Panc1 (cell line): ENCODE results near the gene PLEKHF1. TPM values are rescaled to one million over a fixed set of nuclear protein-coding genes. Genes with fewer than 3 reads are reported as not detected.
A peak's percentile ranks its signal among the peaks of the same experiment; 100 is the strongest.

Source experiments
- ATAC-seq: fragments of 200-7000 bp; cut with Tn5 transposase; 2 replicates; pipeline ENCODE4 v1.9.1; 2020; ENCODE audit warnings: mild to moderate bottlenecking, moderate library complexity
- BruUV-seq: library from RNA; stranded (reverse); fragments of 400-500 nt; replicated peaks from 2 replicates; lab custom pipeline; 2021; lab: Mats Ljungman, UMichigan
- CTCF ChIA-PET: fragments of 300-600 bp; sonication (Branson Sonifier 250); formaldehyde crosslinking; loops from one replicate; lab custom pipeline; 2022; ENCODE audit warnings: antibody characterized with exemption; lab: Charles Lee
- POLR2A ChIA-PET: fragments of 300-600 bp; sonication (Branson Sonifier 250); formaldehyde crosslinking; loops from one replicate; lab custom pipeline; 2022; ENCODE audit warnings: antibody characterized with exemption; lab: Charles Lee
- DNase-seq: peaks from one replicate; pipeline ENCODE4 v3.0.0-alpha.2; 2010; ENCODE audit warnings: low read depth, low spot score
- H3K27ac ChIP-seq: 2 replicates; pipeline ENCODE4 v1.5.1; 2011; ENCODE audit warnings: mild to moderate bottlenecking, low read length, inconsistent platforms
- H3K27me3 ChIP-seq: fragments of 200-500 bp; sonication (Bioruptor generic); 2 replicates; pipeline ENCODE4 v1.6.0; 2014; ENCODE audit warnings: low read length, inconsistent platforms; ENCODE audit not compliant: control insufficient read depth, insufficient read depth
- H3K36me3 ChIP-seq: fragments of 200-500 bp; sonication (Bioruptor generic); 2 replicates; pipeline ENCODE4 v1.5.1; 2014; ENCODE audit warnings: inconsistent platforms, mild to moderate bottlenecking, low read length, moderate library complexity; ENCODE audit not compliant: control insufficient read depth, insufficient read depth
- H3K4me1 ChIP-seq: 2 replicates; pipeline ENCODE4 v1.5.1; 2011; ENCODE audit warnings: inconsistent platforms, mild to moderate bottlenecking, low read length, moderate library complexity; ENCODE audit not compliant: control insufficient read depth, insufficient read depth
- H3K4me3 ChIP-seq, 2 experiments: 2 replicates each; pipeline ENCODE4 v1.5.1; 2011 to 2012; ENCODE audit warnings: low read depth in 2 of 2, low read length in 2 of 2, mild to moderate bottlenecking in 2 of 2, inconsistent platforms in 1 of 2, moderate library complexity in 1 of 2
- H3K9me3 ChIP-seq: fragments of 200-500 bp; sonication (Bioruptor generic); 2 replicates; pipeline ENCODE4 v1.5.1; 2014; ENCODE audit warnings: low read depth, mild to moderate bottlenecking, inconsistent platforms, low read length, moderate library complexity; ENCODE audit not compliant: control insufficient read depth, insufficient read depth
- POLR2AphosphoS5 ChIP-seq: IDR thresholded peaks from 2 replicates; pipeline ENCODE4 v1.6.1; 2012; ENCODE audit warnings: mild to moderate bottlenecking, low read depth, low read length, moderate library complexity
- REST ChIP-seq, 2 experiments: IDR thresholded peaks; 2 replicates each; pipeline ENCODE4 v1.6.1; 2011 to 2012; ENCODE audit warnings: low read depth in 2 of 2, control low read depth in 1 of 2, low read length in 1 of 2, mild to moderate bottlenecking in 1 of 2, moderate library complexity in 1 of 2; ENCODE audit not compliant: insufficient read depth in 1 of 2
- SIN3A ChIP-seq: IDR thresholded peaks from 2 replicates; pipeline ENCODE4 v1.6.1; 2012; ENCODE audit warnings: low read depth, mild to moderate bottlenecking, low read length, moderate library complexity, borderline replicate concordance; ENCODE audit not compliant: insufficient read depth
- TCF7L2 ChIP-seq: IDR thresholded peaks from 2 replicates; pipeline ENCODE4 v1.6.1; 2011; ENCODE audit warnings: mild to moderate bottlenecking, low read depth, low read length, inconsistent platforms
- in situ Hi-C: cut with HindIII; loops from 2 replicates; pipeline ENCODE4 v1.10.0; 2016; ENCODE audit warnings: low sequenced_read_pairs, low pct_unique_long_range_greater_than_20kb
- intact Hi-C: fragments of 100-400 bp; cut with micrococcal nuclease; formaldehyde crosslinking; loops from one replicate; pipeline ENCODE4 v1.10.0; 2022; ENCODE audit not compliant: unreplicated experiment
- total RNA-seq: library from RNA; stranded (reverse); gene quantifications from one replicate; pipeline ENCODE4 v1.2.1, GENCODE V29; 2021; ENCODE audit not compliant: unreplicated experiment
- TF ChIP-seq, protein P1 (sequence below): fragments of 450-650 bp; IDR thresholded peaks from 2 replicates; pipeline ENCODE4 v1.5.1; 2017; ENCODE audit warnings: mild to moderate bottlenecking

Gene PLEKHF1
- total RNA-seq, 1 experiment from 2014 or later = 22.4 TPM

- in situ Hi-C loops = no loop called here
- DNase-seq = no peak
- POLR2A ChIA-PET = no interaction called here
- intact Hi-C loops = no loop called here
- Histone ChIP-seq H3K36me3 (no peaks in the 10 kb centered on the region), H3K4me1 (peaks cover 5% of the 10 kb centered on the region; the same call in 1 of the 2 replicates), H3K4me3 (no peak overlapping the region), H3K9me3 (no peaks in the 10 kb centered on the region), H3K27ac (no peak overlapping the region), H3K27me3 (no peaks in the 10 kb centered on the region)
- BruUV-seq = no TSS peak
- TF ChIP-seq POLR2AphosphoS5 (no peak), TCF7L2 (no peak), REST (IDR thresholded peaks at IDR 0.05; ENCODE audit: insufficient read depth in 1 of 2, low read depth in 2 of 2, low read length in 1 of 2) (0 out of 4 replicates have a peak, but pooled peaks of 1 of the 2 experiments have one; percentile 18)
- TF ChIP-seq, protein P1, sequence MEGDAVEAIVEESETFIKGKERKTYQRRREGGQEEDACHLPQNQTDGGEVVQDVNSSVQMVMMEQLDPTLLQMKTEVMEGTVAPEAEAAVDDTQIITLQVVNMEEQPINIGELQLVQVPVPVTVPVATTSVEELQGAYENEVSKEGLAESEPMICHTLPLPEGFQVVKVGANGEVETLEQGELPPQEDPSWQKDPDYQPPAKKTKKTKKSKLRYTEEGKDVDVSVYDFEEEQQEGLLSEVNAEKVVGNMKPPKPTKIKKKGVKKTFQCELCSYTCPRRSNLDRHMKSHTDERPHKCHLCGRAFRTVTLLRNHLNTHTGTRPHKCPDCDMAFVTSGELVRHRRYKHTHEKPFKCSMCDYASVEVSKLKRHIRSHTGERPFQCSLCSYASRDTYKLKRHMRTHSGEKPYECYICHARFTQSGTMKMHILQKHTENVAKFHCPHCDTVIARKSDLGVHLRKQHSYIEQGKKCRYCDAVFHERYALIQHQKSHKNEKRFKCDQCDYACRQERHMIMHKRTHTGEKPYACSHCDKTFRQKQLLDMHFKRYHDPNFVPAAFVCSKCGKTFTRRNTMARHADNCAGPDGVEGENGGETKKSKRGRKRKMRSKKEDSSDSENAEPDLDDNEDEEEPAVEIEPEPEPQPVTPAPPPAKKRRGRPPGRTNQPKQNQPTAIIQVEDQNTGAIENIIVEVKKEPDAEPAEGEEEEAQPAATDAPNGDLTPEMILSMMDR = no peak
- CTCF ChIA-PET = no interaction called here
- no peak for ATAC-seq
Observed at GRCh38 chr19:29678484-29679106, 13.3 kb downstream of the PLEKHF1 start.

- TF ChIP-seq, protein P1 = no peak
- no peak for TF ChIP-seq POLR2AphosphoS5
- no peak for TF ChIP-seq REST (IDR thresholded peaks at IDR 0.05; ENCODE audit: insufficient read depth in 1 of 2, low read depth in 2 of 2, low read length in 1 of 2)
- TF ChIP-seq TCF7L2 = no peak
- TF ChIP-seq SIN3A = no peak
- DNase-seq = no peak
- BruUV-seq = no TSS peak
- Histone ChIP-seq H3K27ac (no peak overlapping the region; the same call in 1 of the 2 replicates), H3K27me3 (no peaks in the 10 kb centered on the region), H3K4me3 (no peak overlapping the region), H3K36me3 (no peaks in the 10 kb centered on the region), H3K9me3 (no peaks in the 10 kb centered on the region), H3K4me1 (peaks cover 5% of the 10 kb centered on the region; the same call in 1 of the 2 replicates)
- CTCF ChIA-PET = no interaction called here
- no peak for ATAC-seq
- in situ Hi-C loops = no loop called here
- POLR2A ChIA-PET = no interaction called here
- intact Hi-C loops = no loop called here
Observed at GRCh38 chr19:29679598-29680210, 14.4 kb downstream of the PLEKHF1 start.
